SK-N-SH (cell line): ENCODE measurements around the gene CDKN3.

Source experiments
- CHD2 ChIP-seq: fragments of 150-350 bp; IDR thresholded peaks from 2 replicates; pipeline ENCODE4 v1.6.1; 2018; ENCODE audit warnings: low read length; ENCODE audit not compliant: partially characterized antibody
- CTCF ChIP-seq: fragments of 200-600 bp; sonication (generic); IDR thresholded peaks from 2 replicates; pipeline ENCODE4 v1.6.1; 2017; ENCODE audit warnings: antibody characterized with exemption, mild to moderate bottlenecking, moderate library complexity
- EP300 ChIP-seq, 2 experiments: IDR thresholded peaks; 2 replicates each; pipeline versions ENCODE4 v1.4.0 to v1.6.1; 2012; ENCODE audit warnings: borderline replicate concordance in 1 of 2, low read depth in 1 of 2, low read length in 1 of 2
- EZH2phosphoT487 ChIP-seq: fragments of 200-600 bp; sonication (generic); IDR thresholded peaks from 2 replicates; pipeline ENCODE4 v1.6.1; 2017; ENCODE audit warnings: low read depth, mixed run types, mild to moderate bottlenecking, antibody characterized with exemption, moderate library complexity, borderline replicate concordance
- NFIC ChIP-seq: IDR thresholded peaks from 2 replicates; pipeline ENCODE4 v1.4.0; 2012; ENCODE audit warnings: borderline replicate concordance
- RAD21 ChIP-seq: IDR thresholded peaks from 2 replicates; pipeline ENCODE4 v1.6.1; 2012; ENCODE audit warnings: mild to moderate bottlenecking, low read length
- REST ChIP-seq: IDR thresholded peaks from 2 replicates; pipeline ENCODE4 v1.6.1; 2012; ENCODE audit warnings: mild to moderate bottlenecking, low read depth, low read length, moderate library complexity
- RXRA ChIP-seq: IDR thresholded peaks from 2 replicates; pipeline ENCODE4 v1.4.0; 2012; ENCODE audit warnings: low read depth, mild to moderate bottlenecking, borderline replicate concordance
- TAF1 ChIP-seq: IDR thresholded peaks from 2 replicates; pipeline ENCODE4 v1.6.1; 2012; ENCODE audit warnings: low read depth, mild to moderate bottlenecking, low read length, moderate library complexity, borderline replicate concordance
- TCF12 ChIP-seq: IDR thresholded peaks from 2 replicates; pipeline ENCODE4 v1.4.0; 2012
- USF1 ChIP-seq: IDR thresholded peaks from 2 replicates; pipeline ENCODE4 v1.4.0; 2012; ENCODE audit warnings: low read depth, borderline replicate concordance
- YY1 ChIP-seq: IDR thresholded peaks from 2 replicates; pipeline ENCODE4 v1.4.0; 2012; ENCODE audit warnings: low read depth, mild to moderate bottlenecking
- ZBTB33 ChIP-seq: IDR thresholded peaks from 2 replicates; pipeline ENCODE4 v1.4.0; 2012; ENCODE audit warnings: low read depth, borderline replicate concordance

- TF ChIP-seq EP300 (IDR thresholded peaks at IDR 0.05; ENCODE audit: borderline replicate concordance in 1 of 2, low read depth in 1 of 2, low read length in 1 of 2), result no peak
- TF ChIP-seq RAD21, result no peak
- no peak for TF ChIP-seq REST
- no peak for TF ChIP-seq CTCF
- TF ChIP-seq USF1, result no peak
- TF ChIP-seq EZH2phosphoT487, result no peak
- TF ChIP-seq ZBTB33, result no peak
- TF ChIP-seq TCF12, result no peak
- no peak for TF ChIP-seq CHD2
- no peak for TF ChIP-seq YY1
- no peak for TF ChIP-seq TAF1
- TF ChIP-seq NFIC, result no peak
- no peak for TF ChIP-seq RXRA
These were observed 28.3 kb downstream of the CDKN3 start for GRCh38 chr14:54425068-54425467.
